ENCODE data around the gene CGN. TPM values are rescaled to one million over a fixed set of nuclear protein-coding genes. Genes with fewer than 3 reads are reported as not detected.

Gene CGN
- polyA plus RNA-seq, 1 donor from 2014 or later, result 4.4 TPM

DNA sequence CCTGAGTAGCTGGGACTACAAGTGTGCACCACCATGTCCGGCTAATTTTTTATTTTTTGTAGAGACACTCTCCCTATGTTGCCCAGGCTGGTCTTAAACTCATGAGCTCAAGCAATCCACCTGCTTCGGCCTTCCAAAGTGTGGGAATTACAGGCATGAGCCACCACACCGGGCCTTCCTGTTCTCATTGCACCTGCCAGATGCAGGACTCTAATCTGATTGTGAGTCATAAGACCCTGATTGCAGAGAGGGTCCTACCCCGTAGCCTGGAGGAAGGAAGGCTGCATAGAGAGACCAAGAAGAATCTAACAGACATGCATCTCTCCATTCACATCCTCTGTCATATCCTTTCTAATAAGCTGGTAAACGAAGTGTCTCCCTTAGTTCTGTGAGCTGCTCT is 19.5 kb upstream of the CGN start:
- Histone ChIP-seq H2AFZ (ENCODE audit: low read depth, low read length) (no peak overlapping the region), H4K20me1 (ENCODE audit: insufficient read depth) (no peaks in the 10 kb centered on the region), H3K9me3 (ENCODE audit: low read length) (no peaks in the 10 kb centered on the region), H3K9ac (ENCODE audit: low read length) (no peak overlapping the region), H3K79me2 (replicated peaks; ENCODE audit: insufficient read depth, low read length) (no peaks in the 10 kb centered on the region), H3K4me2 (ENCODE audit: low read length) (no peak overlapping the region), H3F3A (ENCODE audit: insufficient read depth, low read length, poor library complexity, severe bottlenecking) (no peaks in the 10 kb centered on the region), H3K27me3 (ENCODE audit: insufficient read depth, low read depth, low read length) (no peaks in the 10 kb centered on the region), H3K36me3 (ENCODE audit: insufficient read depth, low read length) (no peaks in the 10 kb centered on the region), H3K9me2 (ENCODE audit: insufficient read depth, low read length) (no peaks in the 10 kb centered on the region), H3K4me3 (ENCODE audit: low read length) (no peak overlapping the region), H3K27ac (ENCODE audit: low read length) (no peak overlapping the region)
- no peak for TF ChIP-seq EP300 (conservative IDR thresholded peaks at IDR 0.05; ENCODE audit: poor library complexity, severe bottlenecking)
- TF ChIP-seq TAF1 (IDR thresholded peaks at IDR 0.05; ENCODE audit: low read depth), result no peak
- TF ChIP-seq EZH2 (IDR thresholded peaks at IDR 0.05; ENCODE audit: borderline replicate concordance, insufficient read depth, low read length, poor library complexity, severe bottlenecking), result no peak

DNA sequence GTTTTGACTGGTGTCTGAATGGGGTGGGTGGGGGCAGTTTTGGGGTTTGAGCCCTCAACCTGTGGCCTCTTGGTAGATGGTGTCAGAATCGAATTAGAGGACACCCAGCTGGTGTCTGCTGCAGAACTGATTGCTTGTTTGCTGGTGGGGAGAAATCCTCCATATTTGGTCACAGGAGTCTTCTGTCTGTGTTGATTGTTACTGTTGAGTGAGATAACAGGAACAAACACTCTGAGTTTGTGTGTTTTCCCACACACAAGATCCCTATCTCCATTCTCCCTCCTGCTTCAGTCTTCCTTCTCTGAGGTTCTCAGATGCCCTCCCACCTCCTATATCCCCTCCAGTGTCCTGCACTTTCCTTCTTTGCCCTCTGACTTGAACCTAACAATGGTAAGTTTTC is 19.1 kb upstream of the CGN start:
- Histone ChIP-seq H3K27ac (ENCODE audit: low read length) (no peak overlapping the region), H3K27me3 (ENCODE audit: insufficient read depth, low read depth, low read length) (no peaks in the 10 kb centered on the region), H3K4me3 (ENCODE audit: low read length) (no peak overlapping the region), H3K4me2 (ENCODE audit: low read length) (no peak overlapping the region), H4K20me1 (ENCODE audit: insufficient read depth) (no peaks in the 10 kb centered on the region), H3K9me2 (ENCODE audit: insufficient read depth, low read length) (no peaks in the 10 kb centered on the region), H3K9ac (ENCODE audit: low read length) (no peak overlapping the region), H3K36me3 (ENCODE audit: insufficient read depth, low read length) (no peaks in the 10 kb centered on the region), H3F3A (ENCODE audit: insufficient read depth, low read length, poor library complexity, severe bottlenecking) (no peaks in the 10 kb centered on the region), H3K79me2 (replicated peaks; ENCODE audit: insufficient read depth, low read length) (no peaks in the 10 kb centered on the region), H3K9me3 (ENCODE audit: low read length) (no peaks in the 10 kb centered on the region), H2AFZ (ENCODE audit: low read depth, low read length) (no peak overlapping the region)
- TF ChIP-seq RAD21 (conservative IDR thresholded peaks at IDR 0.05) (no peak), SMC3 (conservative IDR thresholded peaks at IDR 0.05; ENCODE audit: poor library complexity) (no peak), MXI1 (conservative IDR thresholded peaks at IDR 0.05; ENCODE audit: poor library complexity, severe bottlenecking) (no peak), EP300 (conservative IDR thresholded peaks at IDR 0.05; ENCODE audit: poor library complexity, severe bottlenecking) (no peak), EZH2 (IDR thresholded peaks at IDR 0.05; ENCODE audit: borderline replicate concordance, insufficient read depth, low read length, poor library complexity, severe bottlenecking) (no peak), TAF1 (IDR thresholded peaks at IDR 0.05; ENCODE audit: low read depth) (no peak), POLR2AphosphoS5 (IDR thresholded peaks at IDR 0.05) (no peak)
- TF ChIP-seq, protein P1, sequence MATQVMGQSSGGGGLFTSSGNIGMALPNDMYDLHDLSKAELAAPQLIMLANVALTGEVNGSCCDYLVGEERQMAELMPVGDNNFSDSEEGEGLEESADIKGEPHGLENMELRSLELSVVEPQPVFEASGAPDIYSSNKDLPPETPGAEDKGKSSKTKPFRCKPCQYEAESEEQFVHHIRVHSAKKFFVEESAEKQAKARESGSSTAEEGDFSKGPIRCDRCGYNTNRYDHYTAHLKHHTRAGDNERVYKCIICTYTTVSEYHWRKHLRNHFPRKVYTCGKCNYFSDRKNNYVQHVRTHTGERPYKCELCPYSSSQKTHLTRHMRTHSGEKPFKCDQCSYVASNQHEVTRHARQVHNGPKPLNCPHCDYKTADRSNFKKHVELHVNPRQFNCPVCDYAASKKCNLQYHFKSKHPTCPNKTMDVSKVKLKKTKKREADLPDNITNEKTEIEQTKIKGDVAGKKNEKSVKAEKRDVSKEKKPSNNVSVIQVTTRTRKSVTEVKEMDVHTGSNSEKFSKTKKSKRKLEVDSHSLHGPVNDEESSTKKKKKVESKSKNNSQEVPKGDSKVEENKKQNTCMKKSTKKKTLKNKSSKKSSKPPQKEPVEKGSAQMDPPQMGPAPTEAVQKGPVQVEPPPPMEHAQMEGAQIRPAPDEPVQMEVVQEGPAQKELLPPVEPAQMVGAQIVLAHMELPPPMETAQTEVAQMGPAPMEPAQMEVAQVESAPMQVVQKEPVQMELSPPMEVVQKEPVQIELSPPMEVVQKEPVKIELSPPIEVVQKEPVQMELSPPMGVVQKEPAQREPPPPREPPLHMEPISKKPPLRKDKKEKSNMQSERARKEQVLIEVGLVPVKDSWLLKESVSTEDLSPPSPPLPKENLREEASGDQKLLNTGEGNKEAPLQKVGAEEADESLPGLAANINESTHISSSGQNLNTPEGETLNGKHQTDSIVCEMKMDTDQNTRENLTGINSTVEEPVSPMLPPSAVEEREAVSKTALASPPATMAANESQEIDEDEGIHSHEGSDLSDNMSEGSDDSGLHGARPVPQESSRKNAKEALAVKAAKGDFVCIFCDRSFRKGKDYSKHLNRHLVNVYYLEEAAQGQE (IDR thresholded peaks at IDR 0.05; ENCODE audit: borderline replicate concordance), result no peak
- TF ChIP-seq, protein P2, sequence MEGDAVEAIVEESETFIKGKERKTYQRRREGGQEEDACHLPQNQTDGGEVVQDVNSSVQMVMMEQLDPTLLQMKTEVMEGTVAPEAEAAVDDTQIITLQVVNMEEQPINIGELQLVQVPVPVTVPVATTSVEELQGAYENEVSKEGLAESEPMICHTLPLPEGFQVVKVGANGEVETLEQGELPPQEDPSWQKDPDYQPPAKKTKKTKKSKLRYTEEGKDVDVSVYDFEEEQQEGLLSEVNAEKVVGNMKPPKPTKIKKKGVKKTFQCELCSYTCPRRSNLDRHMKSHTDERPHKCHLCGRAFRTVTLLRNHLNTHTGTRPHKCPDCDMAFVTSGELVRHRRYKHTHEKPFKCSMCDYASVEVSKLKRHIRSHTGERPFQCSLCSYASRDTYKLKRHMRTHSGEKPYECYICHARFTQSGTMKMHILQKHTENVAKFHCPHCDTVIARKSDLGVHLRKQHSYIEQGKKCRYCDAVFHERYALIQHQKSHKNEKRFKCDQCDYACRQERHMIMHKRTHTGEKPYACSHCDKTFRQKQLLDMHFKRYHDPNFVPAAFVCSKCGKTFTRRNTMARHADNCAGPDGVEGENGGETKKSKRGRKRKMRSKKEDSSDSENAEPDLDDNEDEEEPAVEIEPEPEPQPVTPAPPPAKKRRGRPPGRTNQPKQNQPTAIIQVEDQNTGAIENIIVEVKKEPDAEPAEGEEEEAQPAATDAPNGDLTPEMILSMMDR (IDR thresholded peaks at IDR 0.05; ENCODE audit: poor library complexity, severe bottlenecking), result no peak

DNA sequence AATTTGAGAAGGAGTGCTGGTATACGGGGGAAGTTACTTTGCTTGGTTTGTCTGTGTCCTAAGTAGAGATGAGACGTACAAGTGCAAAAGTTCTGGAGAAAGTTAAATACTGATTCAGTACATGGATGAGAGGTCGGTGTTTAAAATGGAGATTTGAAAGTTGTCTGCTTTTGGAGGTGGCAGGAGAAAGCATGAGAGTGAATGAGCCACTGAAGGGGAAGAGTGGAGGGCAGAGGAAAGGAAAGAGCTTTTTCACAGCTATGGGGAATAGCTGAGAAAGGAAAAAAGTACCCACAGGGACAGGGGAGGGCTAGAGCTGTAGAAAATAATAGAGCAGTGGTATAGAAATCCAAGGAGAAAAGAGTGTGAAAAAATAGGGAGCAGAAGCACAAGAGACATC is 18.1 kb upstream of the CGN start:
- Histone ChIP-seq H3K79me2 (replicated peaks; ENCODE audit: insufficient read depth, low read length) (no peaks in the 10 kb centered on the region), H3K9ac (ENCODE audit: low read length) (no peak overlapping the region), H3K27ac (ENCODE audit: low read length) (no peak overlapping the region), H3K4me3 (ENCODE audit: low read length) (no peak overlapping the region), H2AFZ (ENCODE audit: low read depth, low read length) (no peak overlapping the region), H4K20me1 (ENCODE audit: insufficient read depth) (no peaks in the 10 kb centered on the region), H3F3A (ENCODE audit: insufficient read depth, low read length, poor library complexity, severe bottlenecking) (no peaks in the 10 kb centered on the region), H3K9me2 (ENCODE audit: insufficient read depth, low read length) (no peaks in the 10 kb centered on the region), H3K36me3 (ENCODE audit: insufficient read depth, low read length) (no peaks in the 10 kb centered on the region), H3K4me2 (ENCODE audit: low read length) (no peak overlapping the region), H3K27me3 (ENCODE audit: insufficient read depth, low read depth, low read length) (no peaks in the 10 kb centered on the region), H3K9me3 (ENCODE audit: low read length) (no peaks in the 10 kb centered on the region)
- TF ChIP-seq EZH2 (IDR thresholded peaks at IDR 0.05; ENCODE audit: borderline replicate concordance, insufficient read depth, low read length, poor library complexity, severe bottlenecking), result no peak
- TF ChIP-seq, protein P1 (IDR thresholded peaks at IDR 0.05; ENCODE audit: borderline replicate concordance), result no peak
- no peak for TF ChIP-seq POLR2AphosphoS5 (IDR thresholded peaks at IDR 0.05)
- no peak for TF ChIP-seq SMC3 (conservative IDR thresholded peaks at IDR 0.05; ENCODE audit: poor library complexity)
- no peak for TF ChIP-seq MXI1 (conservative IDR thresholded peaks at IDR 0.05; ENCODE audit: poor library complexity, severe bottlenecking)
- TF ChIP-seq RAD21 (conservative IDR thresholded peaks at IDR 0.05), result no peak
- TF ChIP-seq EP300 (conservative IDR thresholded peaks at IDR 0.05; ENCODE audit: poor library complexity, severe bottlenecking), result no peak
- no peak for TF ChIP-seq TAF1 (IDR thresholded peaks at IDR 0.05; ENCODE audit: low read depth)
- TF ChIP-seq, protein P2 (IDR thresholded peaks at IDR 0.05; ENCODE audit: poor library complexity, severe bottlenecking), result no peak

All from neural cell (in vitro differentiated cells).